Measurements from ENCODE around the gene NFKB1.
A peak's percentile ranks its signal among the peaks of the same experiment; 100 is the strongest.
"Not testable (repeated sequence)": the region's sequence is repeated elsewhere in the genome, so short reads cannot be mapped to it uniquely, and the experiment has no call there.

Gene NFKB1

GRCh38 chr4:102604222-102604940 is 103.2 kb downstream of the NFKB1 start:
- DNase-seq: no peak

- DNase-seq: no peak
Observed at GRCh38 chr4:102606261-102606660, 105.1 kb downstream of the NFKB1 start.

DNA sequence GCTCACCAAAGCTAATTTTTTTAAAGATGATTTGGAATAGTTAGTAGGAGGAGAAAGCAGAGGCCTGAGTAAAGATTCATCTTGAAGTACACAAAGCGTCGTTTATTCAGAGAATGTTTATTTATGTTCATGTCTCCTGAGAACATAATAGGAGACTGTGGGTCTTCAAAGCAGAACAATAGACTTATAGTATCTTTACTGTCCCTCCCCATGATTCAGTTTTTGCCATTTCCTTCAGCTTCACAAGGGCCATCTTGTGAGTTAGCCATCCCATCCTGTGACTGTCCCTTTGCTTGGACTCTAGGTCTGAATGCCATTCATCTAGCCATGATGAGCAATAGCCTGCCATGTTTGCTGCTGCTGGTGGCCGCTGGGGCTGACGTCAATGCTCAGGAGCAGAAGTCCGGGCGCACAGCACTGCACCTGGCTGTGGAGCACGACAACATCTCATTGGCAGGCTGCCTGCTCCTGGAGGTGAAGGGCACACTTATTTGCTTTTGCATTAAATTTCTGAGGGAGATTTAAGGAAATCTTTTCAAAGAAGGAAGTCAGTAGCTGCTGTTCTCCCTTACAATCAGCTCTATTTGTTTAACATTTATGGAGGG is 105.8 kb downstream of the NFKB1 start:
- no peak for DNase-seq

GRCh38 chr4:102608190-102608589 is 107.0 kb downstream of the NFKB1 start:
- peak; percentile 5 for DNase-seq

DNA sequence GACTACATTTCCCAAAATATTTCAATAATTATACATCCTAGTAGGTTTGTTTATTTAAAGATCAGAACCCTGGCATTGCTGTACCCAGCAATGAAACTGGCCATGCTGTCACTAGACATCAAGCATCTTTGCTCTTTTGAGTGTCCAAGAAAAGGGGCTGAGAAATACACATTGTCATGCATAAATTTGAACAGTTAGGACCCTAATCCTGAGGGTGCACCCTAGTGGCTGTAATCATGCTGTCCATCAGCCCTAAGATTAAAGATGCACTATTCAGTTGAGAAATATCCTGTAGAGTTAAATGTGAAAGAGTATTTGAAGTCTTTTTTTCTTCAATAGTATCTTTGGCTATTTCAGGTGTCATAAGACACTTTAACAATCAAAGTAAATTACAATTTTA is 108.8 kb downstream of the NFKB1 start:
- DNase-seq: no peak

DNA sequence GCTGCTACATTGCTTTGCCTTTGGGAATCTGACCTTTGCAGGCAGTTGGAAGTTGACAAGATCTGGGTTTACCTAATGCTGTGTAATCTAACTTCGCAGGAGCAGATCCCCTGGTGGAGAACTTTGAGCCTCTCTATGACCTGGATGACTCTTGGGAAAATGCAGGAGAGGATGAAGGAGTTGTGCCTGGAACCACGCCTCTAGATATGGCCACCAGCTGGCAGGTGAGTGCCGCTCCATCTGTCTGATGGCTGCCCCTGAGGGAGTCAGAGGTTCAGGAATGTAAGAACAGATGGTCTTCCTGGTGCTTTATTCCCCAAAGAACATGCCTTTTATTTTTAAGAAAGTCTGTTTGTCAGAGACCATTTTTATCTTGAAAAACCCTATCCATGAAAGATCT is 109.3 kb downstream of the NFKB1 start:
- no peak for DNase-seq

GRCh38 chr4:102612210-102612609 is 111.1 kb downstream of the NFKB1 start:
- DNase-seq: no peak

- no peak for DNase-seq
Observed at GRCh38 chr4:102612824-102613366, 111.7 kb downstream of the NFKB1 start.

GRCh38 chr4:102614801-102615200 is 113.6 kb downstream of the NFKB1 start:
- no peak for DNase-seq

GRCh38 chr4:102616636-102617035 is 115.5 kb downstream of the NFKB1 start:
- DNase-seq: no peak

GRCh38 chr4:102619021-102619420 is 117.9 kb downstream of the NFKB1 start:
- not testable (repeated sequence) for DNase-seq

DNA sequence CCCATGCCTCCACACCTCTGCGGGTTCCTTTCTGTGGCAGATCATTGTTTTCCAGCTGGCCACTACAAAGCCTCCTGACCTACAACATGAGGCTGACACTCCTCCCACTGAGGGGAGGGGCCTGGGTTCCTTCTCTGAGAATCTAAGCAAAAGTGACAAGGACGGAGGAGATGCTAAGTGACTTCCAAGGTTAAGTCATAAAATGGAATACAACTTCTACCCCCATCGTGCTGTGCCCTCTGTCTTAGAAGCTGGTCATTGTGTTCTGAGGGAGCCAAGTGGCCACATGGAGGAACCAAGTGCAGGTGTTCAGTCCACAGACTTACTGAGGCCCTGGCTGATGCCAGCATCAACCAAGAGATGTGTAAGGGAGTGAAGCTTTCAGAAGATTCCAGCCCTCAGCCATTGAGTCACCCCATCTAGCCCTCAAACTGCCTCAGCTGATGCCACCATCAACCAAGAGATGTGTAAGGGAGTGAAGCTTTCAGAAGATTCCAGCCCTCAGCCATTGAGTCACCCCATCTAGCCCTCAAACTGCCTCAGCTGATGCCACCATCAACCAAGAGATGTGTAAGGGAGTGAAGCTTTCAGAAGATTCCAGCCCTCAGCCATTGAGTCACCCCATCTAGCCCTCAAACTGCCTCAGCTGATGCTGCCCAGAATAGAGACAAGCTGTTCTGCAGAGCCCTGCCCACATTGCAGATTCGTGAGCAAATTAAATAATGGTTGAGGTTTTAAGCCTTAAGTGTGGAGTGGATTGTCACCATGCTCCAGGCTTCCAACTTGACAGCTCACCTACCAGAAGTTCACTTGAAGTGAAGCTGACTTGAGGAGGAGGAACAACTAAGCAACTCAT is 118.8 kb downstream of the NFKB1 start:
- DNase-seq: not testable (repeated sequence)

DNA sequence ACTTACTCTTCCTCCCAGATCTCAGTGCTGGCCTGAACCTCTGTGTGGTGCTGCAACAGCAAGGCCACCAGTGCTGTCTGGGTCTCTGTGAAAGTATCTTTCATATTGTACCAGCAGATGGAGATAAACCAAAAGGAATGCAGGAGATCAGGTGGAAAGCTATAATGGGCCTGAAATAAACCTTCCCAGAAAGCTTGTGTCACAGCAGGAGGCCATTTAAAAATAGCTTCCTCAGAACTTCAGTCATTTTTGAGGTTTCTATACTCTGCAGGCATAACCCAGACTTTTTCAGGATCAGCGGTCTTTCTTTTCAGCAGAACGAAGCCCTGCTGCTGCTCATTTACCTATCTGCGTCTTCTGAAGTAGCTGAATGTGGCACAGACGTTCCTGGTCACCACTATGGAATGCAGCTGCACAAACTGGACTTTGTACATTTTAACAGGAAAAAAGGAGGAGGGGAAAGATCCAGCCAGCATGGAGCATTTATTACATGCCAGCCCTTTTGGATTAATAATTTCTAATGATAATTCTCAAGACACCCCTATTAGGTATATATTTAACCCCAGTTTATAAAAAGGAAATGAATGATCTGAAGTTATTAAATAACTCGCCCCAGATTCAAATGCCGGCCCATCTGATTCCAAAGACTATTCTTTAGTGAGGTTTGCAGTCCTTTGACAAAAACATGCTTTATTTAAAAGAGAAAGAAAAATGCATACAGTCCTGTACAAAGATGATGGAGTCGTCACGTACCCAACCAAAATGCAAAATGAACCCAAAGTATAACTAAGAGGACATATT is 119.7 kb downstream of the NFKB1 start:
- DNase-seq: peak; percentile 34

- no peak for DNase-seq
Observed at GRCh38 chr4:102623622-102624021, 122.5 kb downstream of the NFKB1 start.

- DNase-seq: no peak
Observed at GRCh38 chr4:102624505-102624904, 123.3 kb downstream of the NFKB1 start.

GRCh38 chr4:102625232-102625930 is 124.2 kb downstream of the NFKB1 start:
- no peak for DNase-seq

GRCh38 chr4:102627831-102628523 is 126.8 kb downstream of the NFKB1 start:
- no peak for DNase-seq

GRCh38 chr4:102629673-102630072 is 128.5 kb downstream of the NFKB1 start:
- no peak for DNase-seq

DNA sequence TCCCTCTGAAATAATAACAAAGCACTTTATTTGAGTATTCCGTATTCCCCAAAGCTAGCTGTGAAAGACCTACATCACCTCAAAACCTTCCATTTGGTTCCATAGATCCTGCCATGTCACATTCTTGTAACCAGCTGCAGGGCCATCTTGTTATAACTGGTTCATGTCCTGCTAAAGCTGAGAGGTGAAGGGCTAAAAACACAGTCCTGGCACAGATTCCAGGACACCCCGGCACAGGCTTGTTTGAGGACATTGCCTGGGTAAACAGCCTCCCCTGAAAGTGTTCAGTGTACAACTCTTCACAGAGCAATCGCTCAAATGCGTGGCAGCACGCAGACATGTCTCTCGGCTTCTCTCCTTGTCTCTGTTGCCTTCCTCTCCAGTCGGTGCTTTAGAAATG is 130.5 kb downstream of the NFKB1 start:
- DNase-seq: no peak

GRCh38 chr4:102632241-102633065 is 131.3 kb downstream of the NFKB1 start:
- DNase-seq: no peak
